GM19240 (cell line): ENCODE results near the gene RNF213.
"Not testable (repeated sequence)": the region's sequence is repeated elsewhere in the genome, so short reads cannot be mapped to it uniquely, and the experiment has no call there.

Source experiments
- DNase-seq: peaks from one replicate; pipeline ENCODE4 v3.0.0; 2011; ENCODE audit warnings: low spot score; ENCODE audit not compliant: insufficient read length

RNF213 gene

GRCh38 chr17:80267391-80267790 is 6.7 kb downstream of the RNF213 start:
- no peak for DNase-seq

DNA sequence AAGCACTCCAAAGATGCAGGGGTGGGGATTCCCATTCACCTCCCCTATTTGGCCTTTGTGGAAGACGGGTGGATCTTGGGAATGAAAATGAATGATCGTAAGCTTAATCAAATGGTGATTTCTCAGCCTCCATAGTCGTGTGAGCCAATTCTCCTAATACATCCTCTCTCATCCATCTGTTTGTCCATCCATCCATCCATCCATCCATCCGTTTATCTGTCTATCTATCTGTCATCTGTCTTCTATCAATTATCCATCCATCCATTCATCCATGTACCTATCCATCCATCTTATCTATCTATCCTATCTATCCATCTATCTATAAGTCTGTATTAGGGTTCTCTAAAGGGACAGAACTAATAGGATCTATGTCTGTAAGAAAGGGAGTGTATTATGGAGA is 7.8 kb downstream of the RNF213 start:
- no peak for DNase-seq

GRCh38 chr17:80269405-80269807 is 8.8 kb downstream of the RNF213 start:
- no peak for DNase-seq

GRCh38 chr17:80270104-80270503 is 9.5 kb downstream of the RNF213 start:
- DNase-seq = no peak

- no peak for DNase-seq
Observed at GRCh38 chr17:80270836-80271235, 10.2 kb downstream of the RNF213 start.

- no peak for DNase-seq
Observed at GRCh38 chr17:80272366-80272765, 11.7 kb downstream of the RNF213 start.

- DNase-seq = no peak
Observed at GRCh38 chr17:80274331-80274730, 13.7 kb downstream of the RNF213 start.

GRCh38 chr17:80274871-80275449 is 14.3 kb downstream of the RNF213 start:
- DNase-seq = no peak

DNA sequence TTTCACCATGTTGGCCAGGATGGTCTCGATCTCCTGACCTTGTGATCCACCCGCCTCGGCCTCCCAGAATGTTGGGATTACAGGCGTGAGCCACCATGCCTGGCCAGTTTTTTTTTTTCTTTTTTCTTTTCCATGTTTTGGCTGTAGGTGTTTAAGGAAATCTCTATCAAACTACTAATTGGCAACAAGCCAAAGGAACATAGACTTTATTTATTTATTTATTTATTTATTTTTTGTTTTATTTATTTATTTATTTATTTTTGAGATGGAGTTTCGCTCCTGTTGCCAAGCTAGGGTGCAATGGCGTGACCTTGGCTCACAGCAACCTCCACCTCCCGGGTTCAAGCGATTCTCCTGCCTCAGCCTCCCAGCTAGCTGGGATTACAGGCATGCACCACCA is 15.2 kb downstream of the RNF213 start:
- not testable (repeated sequence) for DNase-seq

DNA sequence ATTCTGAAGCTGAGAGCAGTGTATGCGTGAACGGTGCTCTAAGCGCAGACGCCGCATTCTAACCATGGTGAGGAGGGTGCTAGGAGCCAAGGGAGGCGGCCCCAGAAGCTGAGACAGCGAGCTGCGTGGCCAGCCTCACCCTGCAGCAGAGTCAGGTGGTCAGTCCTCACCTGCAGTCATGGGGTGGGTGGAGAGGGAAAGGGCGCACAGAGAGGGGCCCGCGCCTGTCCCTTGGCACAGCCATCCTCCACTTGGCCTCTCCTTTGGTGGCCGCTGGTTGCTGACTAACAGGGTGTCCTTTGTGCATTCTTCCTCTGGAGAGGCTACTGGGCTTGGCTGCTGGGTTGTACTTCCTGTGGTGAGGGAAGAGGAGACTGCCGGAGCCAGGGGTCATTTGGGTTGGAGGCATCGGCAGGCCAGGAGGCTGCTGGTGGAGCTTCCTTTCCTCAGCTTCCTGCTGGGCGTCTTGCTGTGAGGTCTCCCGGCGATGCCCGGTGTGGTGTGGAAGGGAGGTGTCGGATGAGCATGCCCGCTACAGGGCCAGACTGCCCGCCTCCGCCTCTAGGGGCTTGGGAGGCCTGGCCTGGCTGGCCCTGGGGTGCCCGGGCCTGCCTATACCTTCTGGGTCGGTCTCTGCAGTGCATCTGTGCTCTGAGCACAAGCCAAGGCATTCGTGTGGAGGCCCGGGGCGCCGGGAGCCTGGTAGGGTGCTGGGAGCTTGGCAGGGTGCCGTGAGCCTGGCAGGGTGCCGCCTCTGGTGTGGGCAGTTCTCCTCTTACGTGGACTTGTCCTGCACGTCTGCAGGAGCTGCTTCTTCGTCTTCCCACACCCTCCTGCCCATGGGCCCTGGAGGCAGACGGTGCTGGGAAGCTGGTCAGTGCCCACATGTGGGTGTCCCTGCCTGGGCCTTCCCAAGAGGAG is 17.4 kb downstream of the RNF213 start:
- DNase-seq = no peak

- DNase-seq = no peak
Observed at GRCh38 chr17:80279895-80280294, 19.2 kb downstream of the RNF213 start.

DNA sequence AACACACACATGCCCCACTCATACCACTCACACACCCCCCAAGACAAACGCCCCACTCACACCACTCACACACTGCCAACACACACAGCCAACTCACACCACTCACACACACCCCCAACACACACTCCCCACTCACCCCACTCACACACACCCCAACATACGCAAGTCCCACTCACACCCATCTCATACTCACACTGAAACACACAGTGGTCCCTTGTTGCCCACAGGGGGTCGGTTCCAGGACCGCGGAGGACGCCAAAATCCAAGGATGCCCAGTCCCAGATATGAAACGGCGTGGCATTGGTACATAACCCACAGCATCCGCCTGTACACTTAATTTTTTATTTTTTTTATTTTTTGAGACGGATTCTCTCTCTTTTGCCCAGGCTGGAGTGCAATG is 20.9 kb downstream of the RNF213 start:
- no peak for DNase-seq

- DNase-seq = no peak
Observed at GRCh38 chr17:80283116-80283852, 22.6 kb downstream of the RNF213 start.

GRCh38 chr17:80284631-80285030 is 24.0 kb downstream of the RNF213 start:
- no peak for DNase-seq

DNA sequence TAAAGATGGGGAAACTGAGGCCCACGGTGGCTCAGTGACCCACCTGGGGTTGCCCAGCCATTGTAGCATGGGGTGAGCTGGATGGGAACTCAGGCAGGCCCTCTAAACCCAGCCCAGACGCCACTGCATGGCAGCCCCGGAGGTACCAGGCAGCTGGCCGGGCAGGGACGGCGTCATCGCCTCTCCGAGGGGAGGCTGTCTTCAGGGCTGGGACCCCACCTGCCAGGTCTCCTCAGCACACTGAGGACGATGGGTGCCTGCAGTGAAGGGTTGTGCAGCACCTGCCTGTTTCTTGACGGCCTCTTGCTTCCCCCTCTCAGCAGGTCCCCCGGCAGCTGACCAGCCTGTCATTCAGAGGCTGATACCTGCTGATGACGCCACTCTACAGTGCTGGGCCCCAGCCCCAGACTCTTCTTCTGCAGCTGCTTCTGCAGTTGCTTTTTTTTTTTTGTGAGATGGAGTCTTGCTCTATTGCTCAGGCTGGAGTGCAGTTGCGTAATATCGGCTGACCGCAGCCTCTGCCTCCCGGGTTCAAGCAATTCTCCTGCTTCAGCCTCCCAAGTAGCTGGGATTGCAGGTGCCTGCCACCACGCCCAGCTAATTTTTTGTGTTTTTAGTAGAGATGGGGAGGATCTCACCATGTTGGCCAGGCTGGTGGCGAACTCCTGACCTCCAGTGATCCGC is 24.7 kb downstream of the RNF213 start:
- DNase-seq = no peak

DNA sequence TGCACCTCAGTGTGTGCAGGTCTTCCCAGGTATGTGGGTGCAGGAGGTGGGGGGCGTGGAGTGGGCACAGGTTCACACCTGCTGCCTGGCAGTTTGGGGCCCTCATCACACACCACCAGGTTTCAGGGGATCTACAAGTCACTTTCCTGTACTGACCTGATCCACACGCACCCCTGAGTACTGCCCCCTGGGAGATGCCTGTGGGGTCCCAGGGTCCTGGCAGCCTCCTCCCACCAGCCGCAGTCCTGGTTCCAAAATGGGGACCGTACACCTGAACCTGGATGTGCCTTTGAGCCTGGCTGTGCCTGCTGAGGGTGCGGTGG is 25.9 kb downstream of the RNF213 start:
- DNase-seq = no peak

GRCh38 chr17:80287038-80287437 is 26.4 kb downstream of the RNF213 start:
- no peak for DNase-seq

DNA sequence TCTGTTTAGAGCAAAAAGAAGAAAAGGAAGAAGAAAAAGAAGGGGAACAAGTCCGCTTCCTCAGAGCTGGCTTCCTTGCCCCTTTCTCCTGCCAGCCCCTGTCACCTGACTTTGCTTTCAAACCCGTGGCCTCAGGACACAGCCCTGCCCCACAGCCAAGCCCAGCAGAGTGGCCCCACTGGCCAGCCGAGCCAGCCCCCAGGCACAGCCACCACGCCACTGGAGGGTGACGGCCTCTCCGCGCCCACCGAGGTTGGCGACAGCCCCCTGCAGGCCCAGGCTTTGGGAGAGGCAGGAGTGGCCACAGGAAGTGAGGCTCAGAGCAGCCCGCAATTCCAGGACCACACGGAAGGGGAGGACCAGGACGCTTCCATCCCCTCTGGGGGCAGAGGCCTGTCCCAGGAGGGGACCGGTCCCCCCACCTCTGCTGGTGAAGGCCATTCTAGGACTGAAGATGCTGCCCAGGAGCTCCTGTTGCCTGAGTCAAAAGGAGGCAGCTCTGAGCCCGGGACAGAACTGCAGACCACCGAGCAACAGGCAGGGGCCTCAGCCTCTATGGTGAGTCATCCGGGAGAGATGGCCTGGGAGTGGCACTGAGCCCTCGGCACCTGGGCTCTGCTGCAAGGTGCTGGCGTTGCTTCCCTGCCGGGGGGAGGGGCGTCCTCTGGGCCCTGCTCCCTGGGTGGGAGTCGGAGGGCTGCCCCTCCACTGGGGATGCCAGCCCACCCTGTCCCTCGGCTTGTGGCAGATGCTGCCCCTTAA is 27.3 kb downstream of the RNF213 start:
- DNase-seq = no peak

- no peak for DNase-seq
Observed at GRCh38 chr17:80289616-80290015, 29.0 kb downstream of the RNF213 start.

DNA sequence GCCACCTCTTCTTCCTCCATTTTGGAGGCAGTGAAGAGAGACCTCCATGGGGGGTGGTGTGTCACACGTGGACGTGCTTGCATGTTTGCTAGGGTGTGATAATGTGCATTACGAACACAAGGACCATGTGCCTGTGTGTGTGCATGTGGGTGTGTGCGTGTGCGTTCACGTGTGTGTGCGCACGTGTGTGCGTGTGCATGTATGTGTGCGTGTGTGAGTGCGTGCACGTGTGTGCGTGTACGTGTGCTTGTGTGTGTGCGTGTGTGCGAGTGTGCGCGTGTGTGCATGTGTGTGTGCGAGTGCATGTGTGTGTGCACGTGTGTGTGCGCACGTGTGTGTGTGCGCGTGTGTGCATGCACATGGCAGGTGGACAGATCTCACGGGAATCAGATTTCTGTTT is 29.5 kb downstream of the RNF213 start:
- no peak for DNase-seq

DNA sequence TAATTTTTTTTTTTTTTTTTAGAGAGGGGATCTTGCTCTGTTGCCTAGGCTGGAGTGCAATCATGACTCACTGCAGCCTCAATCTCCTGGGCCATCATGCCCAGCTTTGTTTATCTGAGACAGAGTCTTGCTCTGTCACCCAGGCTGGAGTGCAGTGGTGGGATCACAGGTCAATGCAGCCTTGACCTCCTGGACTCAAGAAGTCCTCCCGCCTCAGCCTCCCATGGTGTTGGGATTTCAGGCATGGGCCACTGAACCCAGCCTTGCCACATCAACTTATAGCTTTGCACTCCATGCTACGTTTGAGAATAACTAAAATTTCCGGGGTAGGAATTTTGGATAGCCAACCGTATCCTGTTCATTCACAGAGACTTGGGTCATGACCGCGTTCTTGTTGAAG is 30.6 kb downstream of the RNF213 start:
- DNase-seq = no peak
